ENCODE data around the gene C10orf53.

DNA sequence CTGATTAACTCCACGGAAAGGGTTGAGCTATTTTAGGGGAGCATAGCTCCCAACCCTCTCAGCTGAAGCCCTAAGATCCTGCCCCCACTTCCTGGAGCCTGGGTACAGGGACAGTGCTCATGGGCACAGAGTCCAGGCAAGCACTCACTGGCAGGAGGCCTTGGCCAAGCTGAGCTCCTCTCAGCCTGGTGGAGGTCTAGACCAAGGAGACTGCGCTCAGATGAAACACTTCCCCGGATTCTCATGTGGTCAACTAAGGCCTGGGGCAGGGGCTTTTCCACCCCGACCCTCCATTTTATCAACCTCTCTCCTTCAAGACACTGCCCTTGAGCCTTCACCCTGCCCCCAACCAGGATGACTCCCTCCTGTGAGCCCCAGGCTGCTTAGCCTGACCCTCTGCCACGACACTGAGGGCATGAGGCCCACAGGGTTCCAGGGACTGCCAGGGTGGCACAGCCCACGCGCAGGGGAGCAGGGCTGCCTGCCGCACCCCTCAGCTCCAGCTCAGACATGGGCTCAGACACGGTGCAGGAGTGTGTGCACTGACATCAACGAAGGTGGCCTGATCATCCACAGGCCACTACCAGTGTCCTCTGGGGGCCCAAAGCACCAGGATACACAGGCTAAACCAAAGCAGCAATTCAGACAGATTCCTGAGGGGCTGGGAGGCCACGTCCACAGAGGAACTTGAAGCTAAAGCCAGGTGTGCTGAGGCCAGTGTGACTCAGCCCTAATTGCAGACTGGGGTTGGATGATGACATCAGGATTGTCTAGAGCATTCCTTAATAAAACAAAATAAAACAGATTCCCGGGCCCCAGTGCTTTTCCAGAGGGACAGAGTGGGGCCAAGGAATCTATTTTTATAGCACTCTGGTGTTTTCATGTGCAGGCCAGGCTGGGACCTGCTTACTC lies 46.8 kb upstream of the C10orf53 start:
- TF ChIP-seq, protein P1, sequence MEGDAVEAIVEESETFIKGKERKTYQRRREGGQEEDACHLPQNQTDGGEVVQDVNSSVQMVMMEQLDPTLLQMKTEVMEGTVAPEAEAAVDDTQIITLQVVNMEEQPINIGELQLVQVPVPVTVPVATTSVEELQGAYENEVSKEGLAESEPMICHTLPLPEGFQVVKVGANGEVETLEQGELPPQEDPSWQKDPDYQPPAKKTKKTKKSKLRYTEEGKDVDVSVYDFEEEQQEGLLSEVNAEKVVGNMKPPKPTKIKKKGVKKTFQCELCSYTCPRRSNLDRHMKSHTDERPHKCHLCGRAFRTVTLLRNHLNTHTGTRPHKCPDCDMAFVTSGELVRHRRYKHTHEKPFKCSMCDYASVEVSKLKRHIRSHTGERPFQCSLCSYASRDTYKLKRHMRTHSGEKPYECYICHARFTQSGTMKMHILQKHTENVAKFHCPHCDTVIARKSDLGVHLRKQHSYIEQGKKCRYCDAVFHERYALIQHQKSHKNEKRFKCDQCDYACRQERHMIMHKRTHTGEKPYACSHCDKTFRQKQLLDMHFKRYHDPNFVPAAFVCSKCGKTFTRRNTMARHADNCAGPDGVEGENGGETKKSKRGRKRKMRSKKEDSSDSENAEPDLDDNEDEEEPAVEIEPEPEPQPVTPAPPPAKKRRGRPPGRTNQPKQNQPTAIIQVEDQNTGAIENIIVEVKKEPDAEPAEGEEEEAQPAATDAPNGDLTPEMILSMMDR (IDR thresholded peaks at IDR 0.05): no peak
- TF ChIP-seq POLR2A (IDR thresholded peaks at IDR 0.05): no peak

Data from tibial nerve (tissue), 3 donors.